HepG2 (cell line): ENCODE data around the gene ABTB2. TPM values are rescaled to one million over a fixed set of nuclear protein-coding genes. Genes with fewer than 3 reads are reported as not detected.

ENCODE experiments used
- JDP2 ChIP-seq: sonication (generic); formaldehyde crosslinking; IDR thresholded peaks from 2 replicates; pipeline ENCODE4 v1.8.1; 2022; ENCODE audit warnings: missing genetic modification reagents, borderline replicate concordance
- JUND ChIP-seq: sonication (generic); formaldehyde crosslinking; IDR thresholded peaks from 2 replicates; pipeline ENCODE4 v1.8.0; 2022; ENCODE audit warnings: mild to moderate bottlenecking, missing genetic modification reagents
- KDM2A ChIP-seq: sonication (generic); formaldehyde crosslinking; IDR thresholded peaks from 2 replicates; pipeline ENCODE4 v1.4.0; 2020; ENCODE audit warnings: low read depth, missing genetic modification reagents, borderline replicate concordance
- MATR3 ChIP-seq: sonication (generic); formaldehyde crosslinking; IDR thresholded peaks from 2 replicates; pipeline ENCODE4 v1.4.0; 2020; ENCODE audit warnings: missing genetic modification reagents
- MAZ ChIP-seq, 2 experiments: sonication (generic) in 1 of 2; formaldehyde crosslinking in 1 of 2; IDR thresholded peaks; 2 replicates each; pipeline versions ENCODE4 v1.5.0 to v1.6.1; 2012 to 2020; ENCODE audit warnings: low read depth in 2 of 2, mild to moderate bottlenecking in 2 of 2, borderline replicate concordance in 1 of 2, improper control_type of control experiment in 1 of 2, low read length in 1 of 2, missing genetic modification reagents in 1 of 2, moderate library complexity in 1 of 2
- MXD4 ChIP-seq: IDR thresholded peaks from 2 replicates; pipeline ENCODE4 v1.6.1; 2016; ENCODE audit warnings: mild to moderate bottlenecking, missing biosample characterization, missing genetic modification reagents
- RNF2 ChIP-seq: fragments of 450-650 bp; conservative IDR thresholded peaks from 2 replicates; pipeline ENCODE4 v1.6.1; 2016; ENCODE audit warnings: low read depth
- SP4 ChIP-seq: sonication (generic); formaldehyde crosslinking; IDR thresholded peaks from 2 replicates; pipeline ENCODE4 v1.8.1; 2023; ENCODE audit warnings: mild to moderate bottlenecking, missing genetic modification reagents
- SPEN ChIP-seq: sonication (generic); formaldehyde crosslinking; IDR thresholded peaks from 2 replicates; pipeline ENCODE4 v1.5.1; 2020; ENCODE audit warnings: low read depth, mild to moderate bottlenecking, missing genetic modification reagents
- ZMYM4 ChIP-seq: sonication (generic); formaldehyde crosslinking; IDR thresholded peaks from 2 replicates; pipeline ENCODE4 v1.8.1; 2023; ENCODE audit warnings: mild to moderate bottlenecking, missing genetic modification reagents
- ZNF136 ChIP-seq: sonication (generic); formaldehyde crosslinking; IDR thresholded peaks from 2 replicates; pipeline ENCODE4 v1.8.1; 2022; ENCODE audit warnings: low read depth, mild to moderate bottlenecking, moderate library complexity, missing genetic modification reagents
- ZNF331 ChIP-seq: sonication (generic); formaldehyde crosslinking; IDR thresholded peaks from 2 replicates; pipeline ENCODE4 v1.4.0; 2020; ENCODE audit warnings: missing genetic modification reagents
- ZNF335 ChIP-seq: sonication (generic); formaldehyde crosslinking; IDR thresholded peaks from 2 replicates; pipeline ENCODE4 v1.4.0; 2020; ENCODE audit warnings: missing genetic modification reagents
- ZNF605 ChIP-seq: sonication (generic); formaldehyde crosslinking; IDR thresholded peaks from 2 replicates; pipeline ENCODE4 v1.8.0; 2022; ENCODE audit warnings: mild to moderate bottlenecking, missing genetic modification reagents
- ZNF709 ChIP-seq: sonication (generic); formaldehyde crosslinking; IDR thresholded peaks from 2 replicates; pipeline ENCODE4 v1.5.0; 2020; ENCODE audit warnings: mild to moderate bottlenecking, missing genetic modification reagents
- ZNF841 ChIP-seq: sonication (generic); formaldehyde crosslinking; IDR thresholded peaks from 2 replicates; pipeline ENCODE4 v1.8.1; 2023; ENCODE audit warnings: missing genetic modification reagents, borderline replicate concordance
- polyA plus RNA-seq, 8 experiments: library from polyadenylated mRNA; depleted of rRNA in 3 of 8; stranded (reverse) in 7 of 8; unstranded in 1 of 8; fragments of >200 nt; fragmentation: Illumina TruSeq in 4 of 8; extraction: Trizol in 4 of 8; gene quantifications; 2 replicates each; pipeline versions ENCODE4 v1.2.1 to v1.2.3, GENCODE V29; 2011 to 2016; ENCODE audit warnings: low read depth in 4 of 8, missing spikeins in 1 of 8, mixed read lengths in 1 of 8; ENCODE audit not compliant: insufficient read depth in 1 of 8
- total RNA-seq, 5 experiments: library from RNA; depleted of rRNA; stranded (reverse); fragments of >200 nt; fragmentation: Illumina TruSeq; extraction: Trizol; gene quantifications; 2 replicates each; pipeline ENCODE4 v1.2.3, GENCODE V29; 2016; ENCODE audit warnings: low read depth in 1 of 5
- TF ChIP-seq, protein P1 (sequence below), 2 experiments: fragments of 450-650 bp in 1 of 2; sonication (generic) in 1 of 2; formaldehyde crosslinking in 1 of 2; IDR thresholded peaks; 2 replicates each; pipeline versions ENCODE4 v1.6.1 to v1.8.0; 2016 to 2022; ENCODE audit warnings: antibody characterized with exemption in 1 of 2, mild to moderate bottlenecking in 1 of 2, missing genetic modification reagents in 1 of 2
- TF ChIP-seq, protein P2 (sequence below): IDR thresholded peaks from 2 replicates; pipeline ENCODE4 v1.6.1; 2016; ENCODE audit warnings: low read depth, borderline replicate concordance

ABTB2 gene
- total and polyA plus RNA-seq, 2 of the 13 experiments (the other 11 are each of a cell fraction or from before 2014, with no cell fraction given): 5.1 to 15.4 TPM

DNA sequence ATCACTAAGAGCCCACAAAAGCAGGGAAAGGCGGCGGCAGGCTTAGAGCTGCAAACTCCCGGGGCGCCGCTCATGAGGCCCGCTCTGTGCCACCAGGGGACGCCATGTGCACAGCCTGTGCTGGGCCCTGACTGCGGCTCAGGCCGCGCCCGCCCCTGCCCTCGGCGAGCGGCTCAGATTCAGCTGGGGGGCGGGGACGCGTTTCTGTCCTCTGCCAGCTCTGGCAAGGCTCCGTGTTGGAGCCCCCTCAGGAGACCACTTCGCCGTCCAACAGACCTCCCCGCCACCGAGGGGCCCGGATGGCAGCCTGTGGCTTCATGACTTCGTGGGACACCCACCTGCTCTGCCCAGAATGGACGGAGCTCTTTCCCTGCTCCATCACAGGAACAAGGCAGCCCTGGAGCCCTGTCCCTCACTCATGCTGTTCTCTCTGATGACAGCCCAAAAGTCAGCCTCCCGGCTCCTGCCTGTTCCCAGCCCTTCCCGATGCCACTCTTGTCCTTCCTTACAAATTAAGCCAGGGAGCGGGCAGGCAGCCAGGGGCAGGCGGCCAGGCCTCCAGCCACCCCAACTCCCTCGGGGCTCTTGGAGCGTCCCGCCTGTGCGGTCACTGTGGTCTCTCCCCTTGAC is 183.3 kb downstream of the ABTB2 start (continued):
- TF ChIP-seq SPEN (CRISPR knock-in tag): 0 out of 2 replicates have a peak, but pooled peaks have one; percentile 56
- TF ChIP-seq KDM2A (CRISPR knock-in tag): peak; percentile 87
- TF ChIP-seq MAZ (IDR thresholded peaks at IDR 0.05; ENCODE audit: borderline replicate concordance, low read depth, low read length): no peak
- TF ChIP-seq MAZ (CRISPR knock-in tag; IDR thresholded peaks at IDR 0.05; ENCODE audit: low read depth): peak; percentile 55; the same call in 1 of the 2 replicates
- no peak for TF ChIP-seq JDP2
- no peak for TF ChIP-seq ZNF841
- no peak for TF ChIP-seq ZNF709 (CRISPR knock-in tag)
- peak; percentile 51 for TF ChIP-seq ZMYM4 (CRISPR knock-in tag)
- 0 out of 2 replicates have a peak, but pooled peaks have one; percentile 29 for TF ChIP-seq MXD4
- peak; percentile 54; the same call in 1 of the 2 replicates for TF ChIP-seq JUND (CRISPR knock-in tag)
- TF ChIP-seq, protein P1, sequence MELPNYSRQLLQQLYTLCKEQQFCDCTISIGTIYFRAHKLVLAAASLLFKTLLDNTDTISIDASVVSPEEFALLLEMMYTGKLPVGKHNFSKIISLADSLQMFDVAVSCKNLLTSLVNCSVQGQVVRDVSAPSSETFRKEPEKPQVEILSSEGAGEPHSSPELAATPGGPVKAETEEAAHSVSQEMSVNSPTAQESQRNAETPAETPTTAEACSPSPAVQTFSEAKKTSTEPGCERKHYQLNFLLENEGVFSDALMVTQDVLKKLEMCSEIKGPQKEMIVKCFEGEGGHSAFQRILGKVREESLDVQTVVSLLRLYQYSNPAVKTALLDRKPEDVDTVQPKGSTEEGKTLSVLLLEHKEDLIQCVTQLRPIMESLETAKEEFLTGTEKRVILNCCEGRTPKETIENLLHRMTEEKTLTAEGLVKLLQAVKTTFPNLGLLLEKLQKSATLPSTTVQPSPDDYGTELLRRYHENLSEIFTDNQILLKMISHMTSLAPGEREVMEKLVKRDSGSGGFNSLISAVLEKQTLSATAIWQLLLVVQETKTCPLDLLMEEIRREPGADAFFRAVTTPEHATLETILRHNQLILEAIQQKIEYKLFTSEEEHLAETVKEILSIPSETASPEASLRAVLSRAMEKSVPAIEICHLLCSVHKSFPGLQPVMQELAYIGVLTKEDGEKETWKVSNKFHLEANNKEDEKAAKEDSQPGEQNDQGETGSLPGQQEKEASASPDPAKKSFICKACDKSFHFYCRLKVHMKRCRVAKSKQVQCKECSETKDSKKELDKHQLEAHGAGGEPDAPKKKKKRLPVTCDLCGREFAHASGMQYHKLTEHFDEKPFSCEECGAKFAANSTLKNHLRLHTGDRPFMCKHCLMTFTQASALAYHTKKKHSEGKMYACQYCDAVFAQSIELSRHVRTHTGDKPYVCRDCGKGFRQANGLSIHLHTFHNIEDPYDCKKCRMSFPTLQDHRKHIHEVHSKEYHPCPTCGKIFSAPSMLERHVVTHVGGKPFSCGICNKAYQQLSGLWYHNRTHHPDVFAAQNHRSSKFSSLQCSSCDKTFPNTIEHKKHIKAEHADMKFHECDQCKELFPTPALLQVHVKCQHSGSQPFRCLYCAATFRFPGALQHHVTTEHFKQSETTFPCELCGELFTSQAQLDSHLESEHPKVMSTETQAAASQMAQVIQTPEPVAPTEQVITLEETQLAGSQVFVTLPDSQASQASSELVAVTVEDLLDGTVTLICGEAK (IDR thresholded peaks at IDR 0.05): no peak
- TF ChIP-seq, protein P1 (CRISPR knock-in tag; IDR thresholded peaks at IDR 0.05): no peak
- 0 out of 2 replicates have a peak, but pooled peaks have one; percentile 41 for TF ChIP-seq ZNF605
- TF ChIP-seq SP4: peak; percentile 61; the same call in 1 of the 2 replicates
- TF ChIP-seq ZNF331 (CRISPR knock-in tag): peak; percentile 49; the same call in 1 of the 2 replicates
- TF ChIP-seq ZNF136 (CRISPR knock-in tag): peak; percentile 66; the same call in 1 of the 2 replicates
- TF ChIP-seq, protein P2, sequence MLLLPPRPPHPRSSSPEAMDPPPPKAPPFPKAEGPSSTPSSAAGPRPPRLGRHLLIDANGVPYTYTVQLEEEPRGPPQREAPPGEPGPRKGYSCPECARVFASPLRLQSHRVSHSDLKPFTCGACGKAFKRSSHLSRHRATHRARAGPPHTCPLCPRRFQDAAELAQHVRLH (CRISPR knock-in tag): peak; percentile 67; the same call in 1 of the 2 replicates
- peak; percentile 70; the same call in 1 of the 2 replicates for TF ChIP-seq ZNF335 (CRISPR knock-in tag)
- no peak for TF ChIP-seq MATR3 (CRISPR knock-in tag)
- TF ChIP-seq RNF2: no peak
